Measurements from ENCODE around the gene SLIT3. TPM values are rescaled to one million over a fixed set of nuclear protein-coding genes. Genes with fewer than 3 reads are reported as not detected.

The SLIT3 gene
- total RNA-seq, 4 donors from 2014 or later = 0.97 to 6.1 (median 3.4) TPM

GRCh38 chr5:169011451-169011850 is 289.5 kb downstream of the SLIT3 start:
- ATAC-seq (no peak), DNase-seq (no peak)
- no peaks in the 10 kb centered on the region for H3K36me3 ChIP-seq
- no peak overlapping the region for H3K4me3 ChIP-seq
- in situ Hi-C loops (cut with MboI; ENCODE audit: low sequenced_read_pairs in 4 of 4) (no loop called here), intact Hi-C loops (cut with DNase I; ENCODE audit: low total_unique reads) (no loop called here)
- no peaks in the 10 kb centered on the region for H3K27me3 ChIP-seq
- H3K4me1 ChIP-seq = no peaks in the 10 kb centered on the region
- no peak overlapping the region for H3K27ac ChIP-seq
- H3K9me3 ChIP-seq = no peaks in the 10 kb centered on the region
- TF ChIP-seq POLR2A (IDR thresholded peaks at IDR 0.05) = no peak
- no peak for TF ChIP-seq CTCF (IDR thresholded peaks at IDR 0.05 in 4 of 5, conservative IDR thresholded peaks at IDR 0.05 in 1 of 5)

GRCh38 chr5:169011009-169011408 is 289.9 kb downstream of the SLIT3 start:
- no peaks in the 10 kb centered on the region for H3K36me3 ChIP-seq
- DNase-seq = no peak
- ATAC-seq = no peak
- in situ Hi-C loops (cut with MboI; ENCODE audit: low sequenced_read_pairs in 4 of 4) (no loop called here), intact Hi-C loops (cut with DNase I; ENCODE audit: low total_unique reads) (no loop called here)
- H3K9me3 ChIP-seq = no peaks in the 10 kb centered on the region
- H3K4me3 ChIP-seq = no peak overlapping the region
- no peak for TF ChIP-seq POLR2A (IDR thresholded peaks at IDR 0.05)
- H3K4me1 ChIP-seq = no peaks in the 10 kb centered on the region
- H3K27ac ChIP-seq = no peak overlapping the region
- H3K27me3 ChIP-seq = no peaks in the 10 kb centered on the region

- no peaks in the 10 kb centered on the region for H3K4me1 ChIP-seq
- in situ Hi-C loops (cut with MboI; ENCODE audit: low sequenced_read_pairs in 4 of 4) = no loop called here
- TF ChIP-seq POLR2A (IDR thresholded peaks at IDR 0.05) (no peak), CTCF (IDR thresholded peaks at IDR 0.05 in 4 of 5, conservative IDR thresholded peaks at IDR 0.05 in 1 of 5) (no peak)
- ATAC-seq (peak in 1 of 2 donors; percentile 76), DNase-seq (no peak)
- H3K27me3 ChIP-seq = no peaks in the 10 kb centered on the region
- intact Hi-C loops (cut with DNase I; ENCODE audit: low total_unique reads) = no loop called here
- H3K27ac ChIP-seq = no peak overlapping the region
- no peaks in the 10 kb centered on the region for H3K9me3 ChIP-seq
- H3K36me3 ChIP-seq = no peaks in the 10 kb centered on the region
- no peak overlapping the region for H3K4me3 ChIP-seq
These were observed 291.8 kb downstream of the SLIT3 start for GRCh38 chr5:169009123-169009522.

- TF ChIP-seq CTCF (IDR thresholded peaks at IDR 0.05 in 4 of 5, conservative IDR thresholded peaks at IDR 0.05 in 1 of 5) = no peak
- no peak for TF ChIP-seq POLR2A (IDR thresholded peaks at IDR 0.05)
- in situ Hi-C loops (cut with MboI; ENCODE audit: low sequenced_read_pairs in 4 of 4) (no loop called here), intact Hi-C loops (cut with DNase I; ENCODE audit: low total_unique reads) (no loop called here)
- no peak overlapping the region for H3K27ac ChIP-seq
- no peaks in the 10 kb centered on the region for H3K36me3 ChIP-seq
- H3K4me1 ChIP-seq = no peaks in the 10 kb centered on the region
- H3K9me3 ChIP-seq = no peaks in the 10 kb centered on the region
- no peaks in the 10 kb centered on the region for H3K27me3 ChIP-seq
- DNase-seq = no peak
- H3K4me3 ChIP-seq = no peak overlapping the region
- ATAC-seq = no peak
These were observed 293.8 kb downstream of the SLIT3 start for GRCh38 chr5:169006842-169007790.

- H3K36me3 ChIP-seq = no peaks in the 10 kb centered on the region
- ATAC-seq (no peak), DNase-seq (no peak)
- H3K4me3 ChIP-seq = no peak overlapping the region
- peak overlapping the region in 2 of 4 donors; percentile 4 to 22 for H3K27ac ChIP-seq
- in situ Hi-C loops (cut with MboI; ENCODE audit: low sequenced_read_pairs in 4 of 4) = no loop called here
- no peaks in the 10 kb centered on the region for H3K27me3 ChIP-seq
- intact Hi-C loops (cut with DNase I; ENCODE audit: low total_unique reads) = no loop called here
- no peak for TF ChIP-seq CTCF (IDR thresholded peaks at IDR 0.05 in 4 of 5, conservative IDR thresholded peaks at IDR 0.05 in 1 of 5)
- TF ChIP-seq POLR2A (IDR thresholded peaks at IDR 0.05) = no peak
- H3K9me3 ChIP-seq = no peaks in the 10 kb centered on the region
- H3K4me1 ChIP-seq = no peaks in the 10 kb centered on the region
These were observed 296.4 kb downstream of the SLIT3 start for GRCh38 chr5:169004551-169004950.

All from gastrocnemius medialis (tissue), 4 donors.